ENCODE results near the gene SEPTIN12.

SEPTIN12 gene

DNA sequence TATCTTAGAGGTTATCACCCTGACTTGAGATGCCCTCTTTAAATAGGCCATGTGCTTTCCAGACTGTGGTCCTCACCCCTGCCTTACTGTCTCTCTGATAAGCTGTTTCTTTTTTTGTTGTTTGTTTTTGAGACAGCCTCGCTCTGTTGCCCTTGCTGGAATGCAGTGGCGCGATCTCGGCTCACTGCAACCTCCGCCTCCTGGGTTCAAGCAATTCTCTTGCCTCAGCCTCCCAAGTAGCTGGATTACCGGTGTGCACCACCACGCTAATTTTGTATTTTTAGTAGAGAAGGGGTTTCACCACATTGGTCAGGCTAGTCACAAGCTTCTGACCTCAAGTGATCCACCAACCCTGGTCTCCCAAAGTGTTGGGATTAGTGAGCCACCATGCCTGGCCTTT, 765 bp upstream of the SEPTIN12 start:
- TF ChIP-seq TCF12 (IDR thresholded peaks at IDR 0.05; ENCODE audit: low read depth): no peak
- no peak for TF ChIP-seq EP300 (IDR thresholded peaks at IDR 0.05; ENCODE audit: borderline replicate concordance)
- TF ChIP-seq NFIC (IDR thresholded peaks at IDR 0.05): no peak
- TF ChIP-seq RAD21 (IDR thresholded peaks at IDR 0.05; ENCODE audit: low read depth): no peak
- TF ChIP-seq TAF1 (IDR thresholded peaks at IDR 0.05; ENCODE audit: low read depth): no peak
- TF ChIP-seq FOXM1 (IDR thresholded peaks at IDR 0.05; ENCODE audit: borderline replicate concordance, low read depth): no peak
- TF ChIP-seq, protein P1, sequence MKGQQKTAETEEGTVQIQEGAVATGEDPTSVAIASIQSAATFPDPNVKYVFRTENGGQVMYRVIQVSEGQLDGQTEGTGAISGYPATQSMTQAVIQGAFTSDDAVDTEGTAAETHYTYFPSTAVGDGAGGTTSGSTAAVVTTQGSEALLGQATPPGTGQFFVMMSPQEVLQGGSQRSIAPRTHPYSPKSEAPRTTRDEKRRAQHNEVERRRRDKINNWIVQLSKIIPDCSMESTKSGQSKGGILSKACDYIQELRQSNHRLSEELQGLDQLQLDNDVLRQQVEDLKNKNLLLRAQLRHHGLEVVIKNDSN (IDR thresholded peaks at IDR 0.05): no peak
- TF ChIP-seq, protein P2, sequence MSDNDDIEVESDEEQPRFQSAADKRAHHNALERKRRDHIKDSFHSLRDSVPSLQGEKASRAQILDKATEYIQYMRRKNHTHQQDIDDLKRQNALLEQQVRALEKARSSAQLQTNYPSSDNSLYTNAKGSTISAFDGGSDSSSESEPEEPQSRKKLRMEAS (IDR thresholded peaks at IDR 0.05): no peak
- no peak for TF ChIP-seq CEBPB (IDR thresholded peaks at IDR 0.05)
- TF ChIP-seq EGR1 (IDR thresholded peaks at IDR 0.05): no peak
- TF ChIP-seq TEAD4 (IDR thresholded peaks at IDR 0.05): no peak
- no peak for TF ChIP-seq CREB1 (IDR thresholded peaks at IDR 0.05; ENCODE audit: low read depth)
- TF ChIP-seq ZBTB7A (IDR thresholded peaks at IDR 0.05; ENCODE audit: low read depth): no peak

DNA sequence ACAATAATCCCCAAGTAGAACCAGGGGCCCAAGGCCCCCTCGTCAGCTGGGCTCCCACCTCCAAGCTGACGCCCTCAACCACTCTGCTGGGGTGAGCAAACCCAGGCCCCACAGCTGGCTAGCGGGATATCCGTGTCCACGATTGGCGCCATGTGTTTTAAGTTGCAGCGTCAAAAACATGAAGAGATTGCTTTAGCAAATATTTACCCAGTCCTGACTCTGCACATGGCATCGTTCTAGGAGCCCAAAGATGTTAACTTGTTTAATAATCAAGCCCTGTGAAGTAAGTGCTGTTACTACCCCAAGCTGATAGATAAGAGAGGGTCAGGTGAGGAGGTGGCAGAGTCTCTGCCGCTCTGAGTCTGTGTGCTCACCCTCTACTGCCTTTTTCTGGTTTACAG, 344 bp upstream of the SEPTIN12 start:
- TF ChIP-seq, protein P2 (IDR thresholded peaks at IDR 0.05): no peak
- TF ChIP-seq, protein P1 (IDR thresholded peaks at IDR 0.05): no peak
- no peak for TF ChIP-seq TCF12 (IDR thresholded peaks at IDR 0.05; ENCODE audit: low read depth)
- no peak for TF ChIP-seq RAD21 (IDR thresholded peaks at IDR 0.05; ENCODE audit: low read depth)
- no peak for TF ChIP-seq CEBPB (IDR thresholded peaks at IDR 0.05)
- TF ChIP-seq CREB1 (IDR thresholded peaks at IDR 0.05; ENCODE audit: low read depth): no peak
- TF ChIP-seq NFIC (IDR thresholded peaks at IDR 0.05): no peak
- no peak for TF ChIP-seq EGR1 (IDR thresholded peaks at IDR 0.05)
- TF ChIP-seq, protein P3, sequence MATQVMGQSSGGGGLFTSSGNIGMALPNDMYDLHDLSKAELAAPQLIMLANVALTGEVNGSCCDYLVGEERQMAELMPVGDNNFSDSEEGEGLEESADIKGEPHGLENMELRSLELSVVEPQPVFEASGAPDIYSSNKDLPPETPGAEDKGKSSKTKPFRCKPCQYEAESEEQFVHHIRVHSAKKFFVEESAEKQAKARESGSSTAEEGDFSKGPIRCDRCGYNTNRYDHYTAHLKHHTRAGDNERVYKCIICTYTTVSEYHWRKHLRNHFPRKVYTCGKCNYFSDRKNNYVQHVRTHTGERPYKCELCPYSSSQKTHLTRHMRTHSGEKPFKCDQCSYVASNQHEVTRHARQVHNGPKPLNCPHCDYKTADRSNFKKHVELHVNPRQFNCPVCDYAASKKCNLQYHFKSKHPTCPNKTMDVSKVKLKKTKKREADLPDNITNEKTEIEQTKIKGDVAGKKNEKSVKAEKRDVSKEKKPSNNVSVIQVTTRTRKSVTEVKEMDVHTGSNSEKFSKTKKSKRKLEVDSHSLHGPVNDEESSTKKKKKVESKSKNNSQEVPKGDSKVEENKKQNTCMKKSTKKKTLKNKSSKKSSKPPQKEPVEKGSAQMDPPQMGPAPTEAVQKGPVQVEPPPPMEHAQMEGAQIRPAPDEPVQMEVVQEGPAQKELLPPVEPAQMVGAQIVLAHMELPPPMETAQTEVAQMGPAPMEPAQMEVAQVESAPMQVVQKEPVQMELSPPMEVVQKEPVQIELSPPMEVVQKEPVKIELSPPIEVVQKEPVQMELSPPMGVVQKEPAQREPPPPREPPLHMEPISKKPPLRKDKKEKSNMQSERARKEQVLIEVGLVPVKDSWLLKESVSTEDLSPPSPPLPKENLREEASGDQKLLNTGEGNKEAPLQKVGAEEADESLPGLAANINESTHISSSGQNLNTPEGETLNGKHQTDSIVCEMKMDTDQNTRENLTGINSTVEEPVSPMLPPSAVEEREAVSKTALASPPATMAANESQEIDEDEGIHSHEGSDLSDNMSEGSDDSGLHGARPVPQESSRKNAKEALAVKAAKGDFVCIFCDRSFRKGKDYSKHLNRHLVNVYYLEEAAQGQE (IDR thresholded peaks at IDR 0.05; ENCODE audit: low read depth): no peak
- no peak for TF ChIP-seq TAF1 (IDR thresholded peaks at IDR 0.05; ENCODE audit: low read depth)
- no peak for TF ChIP-seq TEAD4 (IDR thresholded peaks at IDR 0.05)
- no peak for TF ChIP-seq YY1 (IDR thresholded peaks at IDR 0.05; ENCODE audit: low read depth)
- TF ChIP-seq EP300 (IDR thresholded peaks at IDR 0.05; ENCODE audit: borderline replicate concordance): no peak
- TF ChIP-seq ZBTB7A (IDR thresholded peaks at IDR 0.05; ENCODE audit: low read depth): no peak
- TF ChIP-seq FOXM1 (IDR thresholded peaks at IDR 0.05; ENCODE audit: borderline replicate concordance, low read depth): no peak

DNA sequence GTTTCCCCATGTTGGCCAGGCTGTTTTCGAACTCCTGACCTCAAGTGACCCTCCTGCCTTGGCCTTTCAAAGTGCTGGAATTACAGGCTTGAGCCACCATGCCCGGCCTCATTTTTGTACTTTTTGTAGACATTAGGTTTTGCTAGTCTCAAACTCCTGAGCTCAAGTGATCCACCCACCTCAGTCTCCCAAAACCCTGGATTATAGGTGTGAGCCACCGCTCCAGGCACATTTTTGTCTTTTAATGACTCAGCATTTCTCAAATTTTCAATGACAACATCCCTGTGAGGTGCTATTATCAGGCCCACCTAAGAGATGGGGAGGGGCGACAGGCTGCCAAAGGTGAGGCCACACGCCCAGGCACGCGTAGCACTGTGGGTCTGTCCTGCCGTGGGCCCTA, 1.1 kb downstream of the SEPTIN12 start:
- TF ChIP-seq TEAD4 (IDR thresholded peaks at IDR 0.05) (no peak), FOXM1 (IDR thresholded peaks at IDR 0.05; ENCODE audit: borderline replicate concordance, low read depth) (no peak)

GRCh38 chr16:4785758-4786433, 2.2 kb downstream of the SEPTIN12 start:
- TF ChIP-seq, protein P2 (IDR thresholded peaks at IDR 0.05): no peak
- TF ChIP-seq, protein P3 (IDR thresholded peaks at IDR 0.05; ENCODE audit: low read depth): no peak
- TF ChIP-seq FOXM1 (IDR thresholded peaks at IDR 0.05; ENCODE audit: borderline replicate concordance, low read depth) (no peak), ZBTB7A (IDR thresholded peaks at IDR 0.05; ENCODE audit: low read depth) (no peak), YY1 (IDR thresholded peaks at IDR 0.05; ENCODE audit: low read depth) (no peak), TEAD4 (IDR thresholded peaks at IDR 0.05) (no peak), TAF1 (IDR thresholded peaks at IDR 0.05; ENCODE audit: low read depth) (no peak), EGR1 (IDR thresholded peaks at IDR 0.05) (no peak), TCF12 (IDR thresholded peaks at IDR 0.05; ENCODE audit: low read depth) (no peak), RAD21 (IDR thresholded peaks at IDR 0.05; ENCODE audit: low read depth) (no peak), CEBPB (IDR thresholded peaks at IDR 0.05) (no peak), EP300 (IDR thresholded peaks at IDR 0.05; ENCODE audit: borderline replicate concordance) (no peak)

DNA sequence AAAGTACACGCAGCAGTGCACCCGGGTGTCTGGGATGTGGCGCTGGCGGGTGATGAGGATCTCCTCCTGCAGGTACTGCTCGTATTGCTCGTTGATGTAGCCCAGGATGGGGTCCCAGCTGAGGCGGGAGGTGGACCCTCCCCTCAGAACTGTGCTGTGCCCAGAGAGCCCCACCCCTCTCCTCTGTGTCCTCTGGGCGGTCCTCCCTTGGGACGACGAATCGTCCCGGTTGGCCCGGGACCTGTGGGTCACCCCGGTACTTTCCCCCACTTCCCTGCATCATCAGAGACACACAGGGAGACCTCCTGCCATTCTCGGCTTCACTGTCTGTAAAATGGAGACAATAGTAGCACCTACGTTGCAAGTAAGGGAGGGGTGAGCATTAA, 4.2 kb downstream of the SEPTIN12 start:
- TF ChIP-seq, protein P2 (IDR thresholded peaks at IDR 0.05): no peak
- no peak for TF ChIP-seq TEAD4 (IDR thresholded peaks at IDR 0.05)
- TF ChIP-seq FOXM1 (IDR thresholded peaks at IDR 0.05; ENCODE audit: borderline replicate concordance, low read depth): no peak
